Activated CD4-positive, alpha-beta T cell treated with anti-CD3 and anti-CD28 coated beads, Interleukin-2, amount 50 U/mL, for 24 hours (primary cell): ENCODE data around the gene BRCA1.
"Not testable (repeated sequence)": the region's sequence is repeated elsewhere in the genome, so short reads cannot be mapped to it uniquely, and the experiment has no call there.

Source experiments
- DNase-seq, 2 donors: peaks; one replicate each; pipeline ENCODE4 v3.0.0-alpha.2; 2020; ENCODE audit warnings: low read depth in 1 of 2, low spot score in 1 of 2

The BRCA1 gene

GRCh38 chr17:43134774-43135453, 9.8 kb upstream of the BRCA1 start:
- DNase-seq = no peak

- not testable (repeated sequence) for DNase-seq
Measured at GRCh38 chr17:43133439-43133838, 8.3 kb upstream of the BRCA1 start.

GRCh38 chr17:43132117-43132516, 7.0 kb upstream of the BRCA1 start:
- DNase-seq = no peak

- DNase-seq = no peak
Measured at GRCh38 chr17:43129671-43130010, 4.5 kb upstream of the BRCA1 start.

- not testable (repeated sequence) for DNase-seq
Measured at GRCh38 chr17:43127333-43127876, 2.2 kb upstream of the BRCA1 start.

GRCh38 chr17:43126911-43127290, 1.7 kb upstream of the BRCA1 start:
- DNase-seq = no peak

GRCh38 chr17:43125967-43126910, 1.1 kb upstream of the BRCA1 start:
- DNase-seq = no peak

- DNase-seq = no peak
Measured at GRCh38 chr17:43118679-43119615, 6.2 kb downstream of the BRCA1 start.

GRCh38 chr17:43114151-43114552, 11.0 kb downstream of the BRCA1 start:
- no peak for DNase-seq

- DNase-seq = no peak
Measured at GRCh38 chr17:43106552-43106951, 18.6 kb downstream of the BRCA1 start.

- no peak for DNase-seq
Measured at GRCh38 chr17:43105146-43105545, 20.0 kb downstream of the BRCA1 start.

GRCh38 chr17:43104665-43105064, 20.5 kb downstream of the BRCA1 start:
- no peak for DNase-seq

- not testable (repeated sequence) for DNase-seq
Measured at GRCh38 chr17:43095364-43095763, 29.8 kb downstream of the BRCA1 start.

- no peak for DNase-seq
Measured at GRCh38 chr17:43094129-43094835, 30.9 kb downstream of the BRCA1 start.

- no peak for DNase-seq
Measured at GRCh38 chr17:43092901-43093300, 32.3 kb downstream of the BRCA1 start.

- no peak for DNase-seq
Measured at GRCh38 chr17:43090022-43090421, 35.1 kb downstream of the BRCA1 start.

- DNase-seq = no peak
Measured at GRCh38 chr17:43085474-43085873, 39.7 kb downstream of the BRCA1 start.

- no peak for DNase-seq
Measured at GRCh38 chr17:43079641-43080302, 45.4 kb downstream of the BRCA1 start.

GRCh38 chr17:43074869-43075268, 50.3 kb downstream of the BRCA1 start:
- no peak for DNase-seq

- no peak for DNase-seq
Measured at GRCh38 chr17:43070872-43071271, 54.3 kb downstream of the BRCA1 start.
